HepG2 (cell line): ENCODE results near the gene KRTAP9-9. TPM values are rescaled to one million over a fixed set of nuclear protein-coding genes. Genes with fewer than 3 reads are reported as not detected.

ENCODE experiments used
- ATAC-seq: fragments of 200-7000 bp; cut with Tn5 transposase; 3 replicates; pipeline ENCODE4 v1.9.1; 2020; ENCODE audit warnings: mild to moderate bottlenecking, moderate library complexity
- BruUV-seq: library from RNA; stranded (reverse); fragments of 400-500 nt; replicated peaks from 2 replicates; lab custom pipeline; 2021; lab: Mats Ljungman, UMichigan
- CTCF ChIA-PET: fragments of 300-600 bp; formaldehyde crosslinking; extraction: SDS; loops from one replicate; lab custom pipeline; 2021; ENCODE audit warnings: low total read pairs, inconsistent platforms, low intra/inter-chr PET ratio; lab: Yijun Ruan, JAX
- POLR2A ChIA-PET: fragments of 350-600 bp; sonication (Branson Sonifier 250); formaldehyde crosslinking; loops from one replicate; lab custom pipeline; 2020; ENCODE audit warnings: antibody characterized with exemption, inconsistent platforms; lab: Yijun Ruan, JAX
- DNase-seq: peaks from one replicate; pipeline ENCODE4 v3.0.0-alpha.2; 2015; ENCODE audit warnings: low spot score
- FAIRE-seq: peaks from 3 replicates; lab custom pipeline; 2011; peaks lifted over from hg19 to GRCh38; lab: Jason Lieb, UNC
- H2AFZ ChIP-seq: one replicate; pipeline ENCODE4 v1.6.1; 2011; ENCODE audit warnings: low read length, inconsistent platforms
- H3K27ac ChIP-seq: fragments of 300-600 bp; 3 replicates; pipeline ENCODE4 v1.8.0; 2011; ENCODE audit warnings: mixed run types, mild to moderate bottlenecking, mixed read lengths, low read length, inconsistent platforms; ENCODE audit not compliant: insufficient read depth; ENCODE audit errors: extremely low read length
- H3K27me3 ChIP-seq, 2 experiments: fragments of 200-600 bp in 1 of 2; 2 replicates in 1 of 2; 3 replicates in 1 of 2; pipeline versions ENCODE4 v1.6.0 to v1.8.0; 2011; ENCODE audit warnings: low read length in 2 of 2, mild to moderate bottlenecking in 2 of 2, moderate library complexity in 2 of 2, inconsistent platforms in 1 of 2; ENCODE audit not compliant: insufficient read depth in 2 of 2, control insufficient read depth in 1 of 2
- H3K36me3 ChIP-seq, 2 experiments: fragments of 200-600 bp in 1 of 2; replicated peaks in 1 of 2; 2 replicates in 1 of 2; 3 replicates in 1 of 2; pipeline versions ENCODE4 v1.5.1 to v1.8.0; 2011; ENCODE audit warnings: low read length in 2 of 2, inconsistent platforms in 1 of 2; ENCODE audit not compliant: insufficient read depth in 2 of 2, control insufficient read depth in 1 of 2
- H3K4me1 ChIP-seq: 2 replicates; pipeline ENCODE4 v1.5.1; 2012; ENCODE audit warnings: low read length, inconsistent platforms; ENCODE audit not compliant: insufficient read depth
- H3K4me2 ChIP-seq: 2 replicates; pipeline ENCODE4 v1.6.0; 2011; ENCODE audit warnings: low read depth, low read length, inconsistent platforms
- H3K4me3 ChIP-seq, 3 experiments: fragments of 200-600 bp in 1 of 3; sonication (generic), shearing (Covaris generic) in 1 of 3; replicated peaks in 1 of 3; 2 replicates each; pipeline ENCODE4 v1.5.1; 2011 to 2016; ENCODE audit warnings: low read length in 3 of 3, inconsistent platforms in 2 of 3, low read depth in 2 of 3, mild to moderate bottlenecking in 2 of 3, control low read depth in 1 of 3, mixed read lengths in 1 of 3; ENCODE audit not compliant: insufficient read depth in 1 of 3
- H3K79me2 ChIP-seq: one replicate; pipeline ENCODE4 v1.6.1; 2011; ENCODE audit warnings: low read length, inconsistent platforms; ENCODE audit not compliant: insufficient read depth
- H3K9ac ChIP-seq: 2 replicates; pipeline ENCODE4 v1.6.0; 2011; ENCODE audit warnings: mild to moderate bottlenecking, low read depth, low read length, inconsistent platforms; ENCODE audit not compliant: insufficient read depth
- H3K9me3 ChIP-seq: 2 replicates; pipeline ENCODE4 v1.5.1; 2012; ENCODE audit warnings: mild to moderate bottlenecking, low read length
- H4K20me1 ChIP-seq: 2 replicates; pipeline ENCODE4 v1.6.0; 2011; ENCODE audit warnings: inconsistent platforms, mild to moderate bottlenecking, low read length, moderate library complexity; ENCODE audit not compliant: insufficient read depth
- ASH2L ChIP-seq: fragments of 300-600, 200-600 bp; sonication (generic); IDR thresholded peaks from 2 replicates; pipeline ENCODE4 v1.7.0; 2017; ENCODE audit warnings: low read depth, mild to moderate bottlenecking, moderate library complexity, mixed read lengths, low read length; ENCODE audit not compliant: insufficient read length
- E2F2 ChIP-seq: sonication (generic); formaldehyde crosslinking; IDR thresholded peaks from 2 replicates; pipeline ENCODE4 v1.4.0; 2020; ENCODE audit warnings: missing genetic modification reagents, borderline replicate concordance
- HDAC1 ChIP-seq: sonication (generic); formaldehyde crosslinking; IDR thresholded peaks from 2 replicates; pipeline ENCODE4 v1.5.1; 2020; ENCODE audit warnings: mild to moderate bottlenecking, missing genetic modification reagents
- KLF13 ChIP-seq: sonication (generic); formaldehyde crosslinking; IDR thresholded peaks from 2 replicates; pipeline ENCODE4 v1.4.0; 2020; ENCODE audit warnings: mild to moderate bottlenecking, missing genetic modification reagents
- TRAFD1 ChIP-seq: sonication (generic); formaldehyde crosslinking; IDR thresholded peaks from 2 replicates; pipeline ENCODE4 v1.5.1; 2020; ENCODE audit warnings: missing genetic modification reagents, mild to moderate bottlenecking, borderline replicate concordance
- ZNF512B ChIP-seq: sonication (generic); formaldehyde crosslinking; IDR thresholded peaks from 2 replicates; pipeline ENCODE4 v1.5.1; 2020; ENCODE audit warnings: missing genetic modification reagents, mild to moderate bottlenecking, borderline replicate concordance
- ZNF660 ChIP-seq: sonication (generic); formaldehyde crosslinking; IDR thresholded peaks from 2 replicates; pipeline ENCODE4 v1.5.1; 2020; ENCODE audit warnings: mild to moderate bottlenecking, low read depth, missing genetic modification reagents, borderline replicate concordance
- ZUFSP ChIP-seq: sonication (generic); formaldehyde crosslinking; IDR thresholded peaks from 2 replicates; pipeline ENCODE4 v1.9.0; 2021; ENCODE audit warnings: missing genetic modification reagents, mild to moderate bottlenecking, borderline replicate concordance
- WGBS: methylation state at CpG from one replicate; pipeline ENCODE4 v1.1.6; 2017; ENCODE audit warnings: low lambda C conversion rate; 5-methylcytosine and 5-hydroxymethylcytosine counted together
- in situ Hi-C: cut with HindIII; loops from 2 replicates; pipeline ENCODE4 v1.10.0; 2017; ENCODE audit warnings: low pct_unique_long_range_greater_than_20kb; ENCODE audit not compliant: extremely low pct_ligation_motif_present
- intact Hi-C: fragments of 100-400 bp; cut with micrococcal nuclease; formaldehyde crosslinking; loops from one replicate; pipeline ENCODE4 v1.10.0; 2022; ENCODE audit not compliant: unreplicated experiment
- polyA plus RNA-seq, 8 experiments: library from polyadenylated mRNA; depleted of rRNA in 3 of 8; stranded (reverse) in 7 of 8; unstranded in 1 of 8; fragments of >200 nt; fragmentation: Illumina TruSeq in 4 of 8; extraction: Trizol in 4 of 8; gene quantifications; 2 replicates each; pipeline versions ENCODE4 v1.2.1 to v1.2.3, GENCODE V29; 2011 to 2016; ENCODE audit warnings: low read depth in 4 of 8, missing spikeins in 1 of 8, mixed read lengths in 1 of 8; ENCODE audit not compliant: insufficient read depth in 1 of 8
- total RNA-seq, 5 experiments: library from RNA; depleted of rRNA; stranded (reverse); fragments of >200 nt; fragmentation: Illumina TruSeq; extraction: Trizol; gene quantifications; 2 replicates each; pipeline ENCODE4 v1.2.3, GENCODE V29; 2016; ENCODE audit warnings: low read depth in 1 of 5

Gene KRTAP9-9
- total and polyA plus RNA-seq, 2 of the 13 experiments (the other 11 are each of a cell fraction or from before 2014, with no cell fraction given) = not detected

GRCh38 chr17:41301204-41301790 lies 46.1 kb downstream of the KRTAP9-9 start (continued):
- TF ChIP-seq ZUFSP (no peak), E2F2 (no peak), KLF13 (no peak)

- H3K27me3 ChIP-seq = peaks cover 2 to 30% of the 10 kb centered on the region in 2 experiments; a peak in 3 of 5 replicates
- TF ChIP-seq HDAC1 (CRISPR knock-in tag) (no peak), ZNF660 (CRISPR knock-in tag) (no peak), ASH2L (no peak), TRAFD1 (CRISPR knock-in tag) (no peak), ZNF512B (CRISPR knock-in tag) (no peak)
Measured at GRCh38 chr17:41301916-41302901, 47.0 kb downstream of the KRTAP9-9 start, which contains the start of gene KRTAP29-1. Gene KRTAP29-1 (minus strand): TSS chr17:41302851. CDS start chr17:41302851, 0 bp downstream.

More at GRCh38 chr17:41301916-41302901, 47.0 kb downstream of the KRTAP9-9 start, which contains the start of gene KRTAP29-1:
- Histone ChIP-seq H3K4me1 (no peaks in the 10 kb centered on the region), H3K4me2 (no peak within 1 kb of the TSS), H3K9ac (no peak within 1 kb of the TSS), H3K4me3 (no peak within 1 kb of the TSS), H3K36me3 (no peaks in the 10 kb centered on the region), H2AFZ (no peak within 1 kb of the TSS), H3K79me2 (no peaks in the 10 kb centered on the region), H4K20me1 (no peaks in the 10 kb centered on the region), H3K9me3 (no peaks in the 10 kb centered on the region), H3K27ac (no peak within 1 kb of the TSS)
- ATAC-seq (no peak), FAIRE-seq (no peak), DNase-seq (no peak)
- CTCF ChIA-PET = no interaction called here
- 15% methylated on average over 8 of the region's 11 CpGs for WGBS
- BruUV-seq = no TSS peak
- intact Hi-C loops = no loop called here
- POLR2A ChIA-PET = no interaction called here
- in situ Hi-C loops = no loop called here
